ENCODE data around the gene HBG2.
"Not testable (repeated sequence)": the region's sequence is repeated elsewhere in the genome, so short reads cannot be mapped to it uniquely, and the experiment has no call there.

HBG2 gene

DNA sequence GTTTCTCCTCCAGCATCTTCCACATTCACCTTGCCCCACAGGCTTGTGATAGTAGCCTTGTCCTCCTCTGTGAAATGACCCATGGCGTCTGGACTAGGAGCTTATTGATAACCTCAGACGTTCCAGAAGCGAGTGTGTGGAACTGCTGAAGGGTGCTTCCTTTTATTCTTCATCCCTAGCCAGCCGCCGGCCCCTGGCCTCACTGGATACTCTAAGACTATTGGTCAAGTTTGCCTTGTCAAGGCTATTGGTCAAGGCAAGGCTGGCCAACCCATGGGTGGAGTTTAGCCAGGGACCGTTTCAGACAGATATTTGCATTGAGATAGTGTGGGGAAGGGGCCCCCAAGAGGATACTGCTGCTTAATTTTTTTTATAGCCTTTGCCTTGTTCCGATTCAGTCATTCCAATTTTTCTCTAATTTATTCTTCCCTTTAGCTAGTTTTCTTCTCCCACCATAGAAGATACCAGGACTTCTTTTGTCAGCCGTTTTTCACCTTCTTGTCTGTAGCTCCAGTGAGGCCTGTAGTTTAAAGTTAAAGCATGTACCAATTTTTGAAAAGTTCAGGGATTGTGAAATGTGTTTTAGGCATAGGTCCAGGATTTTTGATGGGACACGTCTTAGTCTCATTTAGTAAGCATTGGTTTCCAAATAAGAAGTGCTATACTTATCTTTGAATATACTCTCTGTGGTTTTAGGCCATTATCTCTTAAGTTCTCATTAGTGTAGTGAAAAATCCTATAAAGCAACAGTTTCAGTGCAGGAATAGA is at the start of gene HBG2:
Gene HBG2, minus strand, starts transcription at position 136 of the 768 bp plus-strand sequence. Its CDS starts 53 bp downstream, at position 83.
- DNase-seq = not testable (repeated sequence)

DNA sequence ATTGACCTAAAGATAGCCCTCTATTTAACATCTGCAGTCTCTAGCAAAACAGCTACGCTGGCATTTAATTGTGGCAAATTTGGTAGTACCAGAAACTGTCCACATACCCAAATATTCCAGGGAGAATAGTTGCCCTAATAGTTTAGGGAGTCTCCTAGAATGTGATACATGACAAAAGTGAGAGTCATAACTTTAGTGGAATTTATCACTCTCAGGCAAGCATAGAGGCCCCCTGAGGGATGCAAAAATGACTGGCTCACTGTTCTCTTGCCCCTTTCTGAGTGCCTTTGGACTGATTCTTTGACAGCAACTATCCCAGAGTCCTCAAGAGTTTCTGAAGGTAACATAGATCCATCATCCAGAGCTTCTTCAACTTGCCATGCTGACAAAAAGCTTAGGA is 49.5 kb upstream of the HBG2 start:
- no peak for DNase-seq

DNA sequence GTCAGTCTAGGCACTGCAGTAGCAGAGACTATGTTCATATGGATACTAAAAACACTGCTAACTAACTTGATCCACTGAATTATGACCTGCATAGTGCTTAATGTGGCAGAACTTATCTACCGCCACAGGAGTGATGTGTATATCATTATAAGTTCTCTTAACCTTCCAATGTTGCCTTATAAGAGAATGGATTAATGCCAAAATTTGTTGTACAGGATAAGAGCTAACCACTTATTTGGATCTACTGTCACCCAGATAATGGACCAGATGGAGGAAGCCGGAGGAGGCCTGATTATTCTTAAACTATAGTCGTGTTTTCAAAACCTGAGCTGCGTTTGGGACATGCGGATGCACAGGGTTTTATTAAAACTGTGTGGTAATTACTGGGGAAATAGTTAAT is 49.0 kb upstream of the HBG2 start:
- DNase-seq = no peak

DNA sequence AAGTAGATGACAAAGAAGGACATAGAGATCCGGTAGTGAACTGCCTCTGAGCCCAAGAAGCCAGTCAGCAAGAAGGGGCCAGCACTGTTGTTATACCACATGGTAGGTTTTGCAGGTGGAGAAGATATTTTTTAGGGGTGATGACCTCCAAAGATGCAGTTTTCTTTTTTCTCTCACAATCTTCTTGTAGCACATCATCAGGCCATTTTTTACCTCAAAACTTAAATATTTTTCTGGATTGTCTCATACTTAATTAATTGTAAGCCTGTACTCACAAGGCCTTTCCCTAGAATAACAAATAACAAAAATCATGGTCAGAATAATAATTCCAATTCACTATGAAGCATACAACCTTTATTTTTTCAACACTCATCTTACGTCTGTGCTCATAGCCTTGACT is 47.3 kb upstream of the HBG2 start, which contains the start of gene OR51B4:
Gene OR51B4, minus strand, starts transcription at position 101 of the 400 bp plus-strand sequence. Its CDS starts 0 bp downstream, at position 101.
- DNase-seq = no peak

DNA sequence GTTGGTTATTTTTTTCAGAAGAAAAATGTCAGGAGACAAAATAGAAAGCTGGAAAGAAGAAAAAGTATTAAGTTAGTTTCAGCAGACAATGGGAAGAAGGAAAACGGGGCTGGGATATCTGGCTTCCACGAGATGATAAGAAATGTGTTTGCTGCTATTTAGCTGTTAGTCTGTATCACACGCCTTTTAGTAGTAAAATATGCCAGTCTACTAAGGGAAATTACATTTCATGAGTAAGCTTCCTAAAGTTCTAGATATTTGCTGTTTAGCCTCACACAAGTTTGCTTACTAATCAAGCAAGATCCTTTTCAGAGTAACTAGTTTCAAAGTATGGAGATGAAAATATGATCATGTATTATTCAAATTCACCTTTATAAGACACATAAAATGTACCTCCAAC is 45.7 kb upstream of the HBG2 start:
- no peak for DNase-seq

DNA sequence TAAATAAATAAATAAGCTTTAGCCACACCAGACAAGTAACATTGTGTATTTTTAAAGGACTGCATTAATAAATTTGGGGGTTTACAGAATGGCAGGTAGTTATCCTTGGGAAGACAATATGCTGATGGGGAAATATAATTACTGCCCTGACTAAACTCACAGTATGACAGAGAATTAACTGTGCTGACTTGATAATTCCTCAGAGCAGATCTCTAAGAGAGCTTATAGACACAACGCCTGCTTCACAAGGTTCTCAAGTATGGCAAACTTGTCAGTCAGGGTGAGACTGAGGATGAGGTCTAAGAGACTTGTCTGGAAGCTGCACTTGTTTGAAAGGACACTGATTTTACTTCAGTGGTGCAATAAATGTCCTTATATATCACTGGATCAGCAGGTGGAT is 43.9 kb upstream of the HBG2 start:
- DNase-seq = no peak

DNA sequence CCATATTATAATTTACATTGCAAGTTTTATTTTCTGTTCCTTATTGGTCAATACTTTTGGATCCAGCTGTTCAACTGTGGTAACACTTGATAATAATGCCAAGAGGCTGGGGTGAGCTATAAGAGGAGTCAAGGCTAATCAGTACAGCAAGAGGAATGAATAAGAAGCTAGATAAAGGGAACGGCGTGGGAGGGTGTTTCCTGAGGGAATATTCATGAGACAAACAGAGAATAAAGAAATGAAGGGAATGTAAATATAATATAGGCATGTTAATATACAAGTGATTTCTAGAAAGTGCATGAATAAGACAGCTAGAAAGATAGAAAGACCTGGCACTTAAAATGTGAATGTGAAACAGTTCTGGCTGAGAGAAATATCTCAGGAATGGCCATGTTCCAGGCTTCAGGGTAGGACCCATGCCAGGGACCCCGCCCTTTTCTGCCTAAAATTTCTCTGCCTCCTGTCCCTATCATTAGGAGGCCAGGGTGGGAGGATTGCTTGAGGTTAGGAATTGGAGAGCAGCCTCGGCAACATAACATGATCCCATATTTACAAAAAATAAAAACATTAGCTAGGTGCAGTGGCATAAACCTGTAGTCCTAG is 43.2 kb upstream of the HBG2 start:
- DNase-seq = no peak

DNA sequence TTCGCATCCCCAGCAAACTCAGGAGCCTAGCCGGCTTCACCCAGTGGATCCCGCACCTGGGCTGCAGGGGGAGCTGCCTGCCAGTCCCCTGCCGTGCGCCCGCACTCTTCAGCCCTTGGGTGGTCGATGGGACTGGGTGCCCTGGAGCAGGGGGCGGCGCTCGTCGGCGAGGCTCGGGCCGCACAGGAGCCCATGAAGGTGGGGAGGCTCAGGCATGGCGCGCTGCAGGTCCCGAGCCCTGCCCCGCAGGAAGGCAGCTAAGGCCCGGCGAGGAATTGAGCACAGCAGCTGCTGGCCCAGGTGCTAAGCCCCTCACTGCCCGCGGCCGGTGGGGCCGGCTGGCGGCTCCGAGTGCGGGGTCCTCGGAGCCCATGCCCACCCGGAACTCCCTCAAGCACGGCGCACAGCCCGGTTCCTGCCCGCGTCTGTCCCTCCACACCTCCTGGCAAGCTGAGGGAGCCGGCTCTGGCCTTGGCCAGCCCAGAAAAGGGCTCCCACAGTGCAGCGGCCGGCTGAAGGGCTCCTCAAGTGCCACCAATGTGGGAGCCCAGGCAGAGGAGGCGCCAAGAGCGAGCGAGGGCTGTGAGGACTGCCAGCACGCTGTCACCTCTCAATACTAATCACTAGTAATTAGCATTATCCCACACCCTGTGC is 39.9 kb upstream of the HBG2 start:
- DNase-seq = not testable (repeated sequence)

DNA sequence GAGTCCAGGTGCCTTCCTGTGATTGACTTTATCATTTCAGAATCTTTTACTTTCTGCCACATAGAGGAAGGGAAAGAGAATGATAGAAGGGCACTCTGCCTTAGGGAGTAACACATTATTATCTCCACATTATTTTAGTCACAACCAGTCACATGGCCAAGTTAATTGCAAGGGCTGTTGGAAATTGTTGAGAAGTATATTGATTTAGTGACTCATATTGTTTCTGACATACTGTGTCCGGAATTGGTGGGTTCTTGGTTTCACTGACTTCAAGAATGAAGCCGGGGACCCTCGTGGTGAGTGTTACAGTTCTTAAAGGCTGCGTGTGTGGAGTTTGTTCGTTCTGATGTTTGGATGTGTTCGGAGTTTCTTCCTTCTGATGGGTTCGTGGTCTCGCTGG is 38.4 kb upstream of the HBG2 start:
- DNase-seq = no peak

DNA sequence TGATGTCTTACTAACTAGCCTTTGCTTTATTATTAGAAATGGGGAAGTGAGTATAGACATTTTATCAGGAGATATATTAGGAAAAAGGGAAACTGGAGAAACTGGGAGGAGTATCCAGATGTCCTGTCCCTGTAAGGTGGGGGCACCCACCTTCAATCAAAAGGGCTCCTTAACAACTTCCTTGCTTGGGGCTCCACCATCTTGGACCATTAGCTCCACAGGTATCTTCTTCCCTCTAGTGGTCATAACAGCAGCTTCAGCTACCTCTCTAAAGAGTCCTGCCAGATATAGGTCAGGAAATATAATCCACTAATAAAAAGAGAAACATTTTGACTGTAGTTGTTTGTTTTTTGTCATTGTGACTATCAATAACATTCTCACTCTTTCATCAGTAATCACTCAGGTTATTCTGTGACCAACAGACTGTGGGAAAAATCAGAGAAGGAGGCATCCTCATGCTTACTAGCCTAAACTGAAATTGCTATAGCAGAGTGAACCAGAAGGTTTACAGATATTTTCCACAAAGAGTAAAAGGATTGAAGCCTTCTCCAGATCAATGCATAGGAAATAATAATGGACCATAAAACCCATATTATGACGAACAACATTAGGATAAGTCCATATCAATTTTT is 36.7 kb upstream of the HBG2 start:
- no peak for DNase-seq

DNA sequence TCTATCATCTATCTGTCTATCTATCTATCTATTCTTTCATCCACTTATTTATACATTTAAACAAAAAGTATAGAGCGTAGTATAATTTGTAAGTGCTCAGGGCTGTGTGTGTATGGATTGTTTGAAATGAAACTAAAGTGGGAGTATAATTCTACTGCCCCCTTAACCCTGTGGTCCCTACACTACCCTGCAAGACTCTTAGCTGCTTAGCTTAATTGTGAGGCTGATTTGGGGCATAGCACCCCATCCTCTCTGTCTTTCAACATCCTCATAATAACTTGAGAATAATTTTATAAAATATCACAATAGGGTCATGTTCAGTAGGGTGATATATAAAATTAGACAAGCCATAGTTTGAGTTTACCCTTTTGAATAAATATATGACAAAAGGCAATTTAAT is 35.5 kb upstream of the HBG2 start:
- no peak for DNase-seq

DNA sequence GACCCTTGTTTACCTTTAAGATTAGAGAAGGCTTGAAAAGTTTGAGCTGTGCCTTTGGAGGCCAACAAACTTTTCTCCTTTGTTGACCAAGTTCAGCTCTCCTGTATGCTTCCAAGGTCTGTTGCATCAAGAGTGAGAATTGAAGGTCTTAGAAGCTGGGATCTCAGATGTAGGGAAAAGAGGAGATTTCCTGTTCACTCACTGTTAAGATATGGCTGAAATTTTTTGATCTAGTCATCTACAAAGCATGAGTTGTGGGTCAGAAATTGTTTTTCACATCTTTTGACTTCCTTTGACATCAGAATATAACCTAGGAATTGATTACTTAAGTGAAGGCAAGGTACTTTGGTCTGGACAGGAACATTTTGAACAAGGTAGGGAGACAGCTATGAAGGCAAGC is 35.1 kb upstream of the HBG2 start:
- DNase-seq = no peak

DNA sequence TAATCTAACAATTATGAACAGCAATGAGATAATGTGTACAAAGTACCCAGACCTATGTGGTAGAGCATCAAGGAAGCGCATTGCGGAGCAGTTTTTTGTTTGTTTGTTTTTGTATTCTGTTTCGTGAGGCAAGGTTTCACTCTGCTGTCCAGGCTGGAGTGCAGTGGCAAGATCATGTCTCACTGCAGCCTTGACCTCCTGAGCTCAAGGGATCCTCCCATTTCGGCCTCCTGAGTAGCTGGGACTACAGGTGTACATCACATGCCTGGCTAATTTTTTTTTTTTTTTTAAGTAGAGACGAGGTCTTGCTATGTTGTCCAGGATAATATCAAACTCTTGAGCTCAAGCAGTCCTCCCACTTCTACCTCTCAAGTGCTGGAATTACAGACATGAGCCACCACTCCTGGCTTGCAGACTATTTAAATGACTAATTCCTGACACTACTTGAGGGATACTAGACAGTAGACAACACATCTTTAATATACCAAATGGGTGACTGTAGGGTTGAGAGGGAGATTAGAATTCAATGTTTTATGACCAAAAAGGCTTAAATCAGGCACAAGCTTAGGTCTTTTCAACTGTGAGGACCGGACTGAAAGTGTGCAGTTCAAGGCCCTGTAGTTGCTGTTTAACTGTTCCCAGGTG is 34.4 kb upstream of the HBG2 start:
- no peak for DNase-seq

DNA sequence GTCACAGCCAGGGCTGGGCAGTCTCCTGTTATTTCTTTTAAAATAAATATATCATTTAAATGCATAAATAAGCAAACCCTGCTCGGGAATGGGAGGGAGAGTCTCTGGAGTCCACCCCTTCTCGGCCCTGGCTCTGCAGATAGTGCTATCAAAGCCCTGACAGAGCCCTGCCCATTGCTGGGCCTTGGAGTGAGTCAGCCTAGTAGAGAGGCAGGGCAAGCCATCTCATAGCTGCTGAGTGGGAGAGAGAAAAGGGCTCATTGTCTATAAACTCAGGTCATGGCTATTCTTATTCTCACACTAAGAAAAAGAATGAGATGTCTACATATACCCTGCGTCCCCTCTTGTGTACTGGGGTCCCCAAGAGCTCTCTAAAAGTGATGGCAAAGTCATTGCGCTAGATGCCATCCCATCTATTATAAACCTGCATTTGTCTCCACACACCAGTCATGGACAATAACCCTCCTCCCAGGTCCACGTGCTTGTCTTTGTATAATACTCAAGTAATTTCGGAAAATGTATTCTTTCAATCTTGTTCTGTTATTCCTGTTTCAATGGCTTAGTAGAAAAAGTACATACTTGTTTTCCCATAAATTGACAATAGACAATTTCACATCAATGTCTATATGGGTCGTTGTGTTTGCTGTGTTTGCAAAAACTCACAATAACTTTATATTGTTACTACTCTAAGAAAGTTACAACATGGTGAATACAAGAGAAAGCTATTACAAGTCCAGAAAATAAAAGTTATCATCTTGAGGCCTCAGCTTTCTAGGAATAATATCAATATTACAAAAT is 33.7 kb upstream of the HBG2 start:
- DNase-seq = no peak

DNA sequence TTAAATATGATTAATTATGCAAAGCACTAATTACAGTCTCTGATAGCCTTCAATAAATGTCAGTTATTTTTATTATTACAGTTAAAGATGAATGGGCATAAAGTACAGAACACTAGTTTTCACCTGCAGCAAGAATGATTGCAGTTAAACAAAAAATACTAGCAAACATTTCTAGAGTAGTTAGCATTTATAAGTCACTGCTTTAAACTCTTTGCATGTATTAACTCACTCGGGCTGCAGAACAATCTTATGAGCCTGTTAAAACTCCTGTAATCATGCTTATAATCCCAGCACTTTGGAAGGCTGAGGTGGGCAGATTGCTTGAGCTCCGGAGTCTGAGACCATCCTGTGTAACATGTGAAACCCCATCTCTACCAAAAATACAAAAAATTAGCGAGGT is 32.3 kb upstream of the HBG2 start:
- no peak for DNase-seq

DNA sequence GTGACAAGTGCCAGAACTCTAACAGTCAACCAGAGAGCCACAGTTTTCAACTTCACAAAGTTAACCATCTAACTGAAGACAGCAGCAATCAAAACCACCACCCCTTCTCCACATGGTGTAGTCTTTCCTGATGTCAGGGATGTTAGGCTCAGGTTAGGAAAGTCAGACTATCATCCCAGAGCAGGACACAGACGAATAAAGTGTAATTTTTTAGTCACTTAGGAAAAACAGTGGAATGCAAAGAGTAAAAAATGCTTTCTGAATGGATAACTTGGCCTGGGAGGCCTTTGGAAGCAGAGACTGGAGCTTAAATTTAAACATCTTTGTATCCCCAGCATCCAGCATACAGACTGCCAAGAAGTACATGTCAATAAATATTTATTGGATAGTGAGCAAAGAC is 31.8 kb upstream of the HBG2 start:
- DNase-seq = no peak

DNA sequence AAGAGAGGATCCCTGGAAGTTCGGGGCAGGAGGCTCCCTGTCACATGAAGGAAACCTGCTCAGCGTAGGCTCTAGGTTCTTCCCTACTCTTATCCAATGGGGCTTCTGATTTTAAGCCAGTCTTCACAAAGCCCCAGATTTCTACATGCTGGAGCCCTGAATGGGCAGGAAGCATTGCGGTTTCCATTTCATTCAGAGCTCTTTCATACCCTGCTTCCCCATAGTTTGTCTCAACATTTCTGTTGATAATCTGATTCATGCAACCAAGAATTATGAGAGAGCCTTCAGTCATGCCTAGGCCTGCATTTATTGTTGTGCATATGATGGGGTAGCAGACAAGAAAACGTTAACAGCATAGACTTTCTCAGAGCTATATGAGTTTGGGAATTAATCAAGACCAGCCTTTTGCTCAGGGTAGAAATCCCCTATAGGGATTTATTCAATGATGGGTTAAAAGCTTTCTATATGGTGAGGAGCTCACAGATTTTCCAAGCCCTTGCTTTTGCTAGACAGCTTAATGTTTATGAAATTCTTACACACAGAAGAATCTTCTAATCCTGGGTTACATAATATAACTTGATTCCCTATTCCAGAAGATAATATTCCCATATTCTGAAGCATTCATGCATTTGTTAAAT is 31.2 kb upstream of the HBG2 start:
- no peak for DNase-seq

DNA sequence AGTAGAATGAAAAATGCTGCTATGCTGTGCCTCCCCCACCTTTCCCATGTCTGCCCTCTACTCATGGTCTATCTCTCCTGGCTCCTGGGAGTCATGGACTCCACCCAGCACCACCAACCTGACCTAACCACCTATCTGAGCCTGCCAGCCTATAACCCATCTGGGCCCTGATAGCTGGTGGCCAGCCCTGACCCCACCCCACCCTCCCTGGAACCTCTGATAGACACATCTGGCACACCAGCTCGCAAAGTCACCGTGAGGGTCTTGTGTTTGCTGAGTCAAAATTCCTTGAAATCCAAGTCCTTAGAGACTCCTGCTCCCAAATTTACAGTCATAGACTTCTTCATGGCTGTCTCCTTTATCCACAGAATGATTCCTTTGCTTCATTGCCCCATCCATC is 30.1 kb upstream of the HBG2 start:
- DNase-seq = no peak

DNA sequence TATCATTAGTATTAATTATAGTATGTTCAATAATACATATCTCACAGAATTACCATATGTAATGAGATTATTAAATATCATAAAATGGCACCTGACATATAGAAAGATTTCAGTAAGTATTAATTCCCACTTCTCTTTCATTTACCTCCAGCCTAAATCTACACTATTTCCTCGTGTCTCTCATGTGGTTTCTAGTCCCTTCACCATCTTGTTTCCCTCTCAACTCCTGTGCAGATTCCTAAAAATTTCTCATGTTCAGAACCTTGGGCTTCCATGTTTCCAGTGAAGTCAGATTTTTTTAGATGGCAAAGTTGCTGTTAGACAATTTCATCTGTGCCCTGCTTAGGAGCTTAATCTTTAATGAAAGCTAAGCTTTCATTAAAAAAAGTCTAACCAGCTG is 29.3 kb upstream of the HBG2 start:
- no peak for DNase-seq

DNA sequence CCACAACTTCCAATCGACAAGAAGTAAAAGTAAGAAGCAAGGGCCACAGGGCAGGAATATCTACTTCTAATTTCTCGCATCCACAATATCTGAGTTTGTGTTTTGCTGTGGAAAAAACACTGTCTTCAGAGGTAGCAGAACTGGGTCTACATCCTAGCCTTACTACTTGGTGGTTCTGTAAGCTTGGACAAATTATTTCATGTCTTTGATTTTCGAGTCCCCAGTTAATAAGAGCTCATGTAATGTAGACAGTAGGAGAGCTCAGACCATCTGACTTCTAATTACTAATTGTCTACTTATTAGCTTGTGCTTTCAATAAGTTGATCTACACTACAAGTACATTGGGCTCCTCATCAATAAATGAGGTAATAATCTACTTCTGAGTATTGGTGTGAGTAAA is 28.5 kb upstream of the HBG2 start:
- no peak for DNase-seq

All from nucleus accumbens (tissue), 56 donors.